ENCODE results near the gene CFAP57. TPM values are rescaled to one million over a fixed set of nuclear protein-coding genes. Genes with fewer than 3 reads are reported as not detected.

Gene CFAP57
- total and polyA plus RNA-seq, 2 experiments from 2014 or later: 0.10 to 0.46 TPM

DNA sequence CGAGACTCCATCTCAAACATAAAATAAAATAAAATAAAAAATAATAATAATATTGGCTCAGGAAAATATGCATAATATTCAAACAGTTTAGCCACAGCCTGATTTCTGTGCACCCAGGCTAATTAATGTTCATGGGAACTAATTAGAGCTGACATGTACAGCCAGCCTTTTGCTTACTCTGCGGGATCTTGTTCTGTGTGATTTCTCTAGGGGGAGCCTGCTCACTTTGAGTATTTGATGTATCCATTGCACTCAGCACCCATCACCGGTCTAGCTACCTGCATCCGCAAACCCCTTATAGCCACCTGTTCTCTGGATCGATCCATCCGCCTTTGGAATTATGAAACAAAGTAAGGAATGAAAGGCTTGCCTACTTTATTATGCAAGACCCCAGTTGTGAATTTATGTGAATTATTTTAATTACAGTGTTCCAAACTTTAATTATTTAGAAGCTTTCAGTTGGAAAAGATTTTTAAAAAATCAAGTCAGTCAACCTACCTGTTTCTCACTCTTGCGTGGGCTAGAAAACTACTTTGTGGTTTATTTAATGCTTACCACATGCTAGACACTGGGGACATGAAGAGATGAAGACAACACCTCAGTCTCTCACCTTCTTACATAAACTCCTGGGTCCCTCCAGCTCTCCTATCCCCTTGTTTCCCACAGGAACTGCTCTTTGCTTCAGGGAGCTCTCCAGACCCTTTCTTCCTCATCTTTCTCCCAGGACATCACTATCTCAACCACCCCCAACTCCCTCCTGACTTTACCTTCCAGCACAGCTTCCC lies 25.4 kb downstream of the CFAP57 start:
- Histone ChIP-seq H3K9me3 (ENCODE audit: low read depth) (no peaks in the 10 kb centered on the region), H3K4me2 (no peak overlapping the region), H3K27ac (no peak overlapping the region), H2AFZ (no peak overlapping the region), H3K4me1 (ENCODE audit: insufficient read depth) (no peaks in the 10 kb centered on the region), H4K20me1 (ENCODE audit: insufficient read depth, poor library complexity, severe bottlenecking) (no peaks in the 10 kb centered on the region), H3K9me2 (replicated peaks; ENCODE audit: insufficient read depth) (no peaks in the 10 kb centered on the region), H3K27me3 (no peaks in the 10 kb centered on the region), H3K79me2 (no peaks in the 10 kb centered on the region), H3K36me3 (replicated peaks; ENCODE audit: insufficient read depth, low read depth) (no peaks in the 10 kb centered on the region), H3K4me3 (no peak overlapping the region)
- WGBS (ENCODE audit: low lambda C conversion rate, missing lambda C conversion rate): 87% methylated on average over 7 of the region's 7 CpGs
- DNase-seq (ENCODE audit: low spot score): no peak
- TF ChIP-seq, protein P1, sequence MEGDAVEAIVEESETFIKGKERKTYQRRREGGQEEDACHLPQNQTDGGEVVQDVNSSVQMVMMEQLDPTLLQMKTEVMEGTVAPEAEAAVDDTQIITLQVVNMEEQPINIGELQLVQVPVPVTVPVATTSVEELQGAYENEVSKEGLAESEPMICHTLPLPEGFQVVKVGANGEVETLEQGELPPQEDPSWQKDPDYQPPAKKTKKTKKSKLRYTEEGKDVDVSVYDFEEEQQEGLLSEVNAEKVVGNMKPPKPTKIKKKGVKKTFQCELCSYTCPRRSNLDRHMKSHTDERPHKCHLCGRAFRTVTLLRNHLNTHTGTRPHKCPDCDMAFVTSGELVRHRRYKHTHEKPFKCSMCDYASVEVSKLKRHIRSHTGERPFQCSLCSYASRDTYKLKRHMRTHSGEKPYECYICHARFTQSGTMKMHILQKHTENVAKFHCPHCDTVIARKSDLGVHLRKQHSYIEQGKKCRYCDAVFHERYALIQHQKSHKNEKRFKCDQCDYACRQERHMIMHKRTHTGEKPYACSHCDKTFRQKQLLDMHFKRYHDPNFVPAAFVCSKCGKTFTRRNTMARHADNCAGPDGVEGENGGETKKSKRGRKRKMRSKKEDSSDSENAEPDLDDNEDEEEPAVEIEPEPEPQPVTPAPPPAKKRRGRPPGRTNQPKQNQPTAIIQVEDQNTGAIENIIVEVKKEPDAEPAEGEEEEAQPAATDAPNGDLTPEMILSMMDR (IDR thresholded peaks at IDR 0.05; ENCODE audit: poor library complexity): no peak
- no peak for TF ChIP-seq EZH2 (IDR thresholded peaks at IDR 0.05; ENCODE audit: borderline replicate concordance)
- no peak for TF ChIP-seq EZH2phosphoT487 (IDR thresholded peaks at IDR 0.05; ENCODE audit: low read depth, severe bottlenecking, unreplicated experiment)

DNA sequence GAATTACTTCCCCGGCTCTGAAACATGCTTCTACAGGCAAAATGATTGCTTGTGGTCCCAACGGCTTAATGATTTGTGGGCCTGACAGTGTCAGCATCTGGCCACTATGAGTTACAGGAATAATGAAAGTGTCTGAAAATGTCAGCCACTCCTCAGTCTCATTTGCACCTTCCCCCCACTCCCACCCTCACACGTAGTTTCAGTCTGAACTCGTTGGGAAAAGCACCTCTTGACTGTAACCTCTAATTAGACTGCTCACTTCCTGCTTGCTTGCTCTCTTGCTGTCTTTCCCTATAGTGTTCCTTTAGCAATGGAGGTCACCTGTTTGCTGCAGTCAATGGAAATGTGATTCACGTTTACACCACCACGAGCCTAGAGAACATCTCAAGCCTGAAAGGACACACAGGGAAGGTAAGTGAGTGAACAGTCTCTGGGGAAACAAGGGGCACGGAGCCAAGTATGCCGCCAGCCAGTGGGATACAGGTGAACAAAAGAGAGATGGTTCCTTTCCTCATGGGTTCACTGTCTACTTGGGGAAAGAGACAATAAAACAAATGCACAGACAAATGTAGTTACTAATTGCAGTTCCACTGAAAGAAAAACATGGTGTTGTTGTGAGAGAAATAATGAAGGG lies 27.1 kb downstream of the CFAP57 start:
- H3K79me2 ChIP-seq: no peaks in the 10 kb centered on the region
- peaks cover 5% of the 10 kb centered on the region for H3K9me3 ChIP-seq (ENCODE audit: low read depth)
- no peaks in the 10 kb centered on the region for H3K36me3 ChIP-seq (replicated peaks; ENCODE audit: insufficient read depth, low read depth)
- H3K4me1 ChIP-seq (ENCODE audit: insufficient read depth): no peaks in the 10 kb centered on the region
- no peaks in the 10 kb centered on the region for H3K9me2 ChIP-seq (replicated peaks; ENCODE audit: insufficient read depth)
- H2AFZ ChIP-seq: no peak overlapping the region
- no peak overlapping the region for H3K4me3 ChIP-seq
- TF ChIP-seq, protein P1 (IDR thresholded peaks at IDR 0.05; ENCODE audit: poor library complexity): no peak
- TF ChIP-seq EZH2phosphoT487 (IDR thresholded peaks at IDR 0.05; ENCODE audit: low read depth, severe bottlenecking, unreplicated experiment) (no peak), EZH2 (IDR thresholded peaks at IDR 0.05; ENCODE audit: borderline replicate concordance) (no peak)
- H4K20me1 ChIP-seq (ENCODE audit: insufficient read depth, poor library complexity, severe bottlenecking): no peaks in the 10 kb centered on the region
- DNase-seq (ENCODE audit: low spot score): no peak
- no peak overlapping the region for H3K27ac ChIP-seq
- no peaks in the 10 kb centered on the region for H3K27me3 ChIP-seq
- WGBS (ENCODE audit: low lambda C conversion rate, missing lambda C conversion rate): 72% methylated on average over 8 of the region's 8 CpGs
- H3K4me2 ChIP-seq: no peak overlapping the region

DNA sequence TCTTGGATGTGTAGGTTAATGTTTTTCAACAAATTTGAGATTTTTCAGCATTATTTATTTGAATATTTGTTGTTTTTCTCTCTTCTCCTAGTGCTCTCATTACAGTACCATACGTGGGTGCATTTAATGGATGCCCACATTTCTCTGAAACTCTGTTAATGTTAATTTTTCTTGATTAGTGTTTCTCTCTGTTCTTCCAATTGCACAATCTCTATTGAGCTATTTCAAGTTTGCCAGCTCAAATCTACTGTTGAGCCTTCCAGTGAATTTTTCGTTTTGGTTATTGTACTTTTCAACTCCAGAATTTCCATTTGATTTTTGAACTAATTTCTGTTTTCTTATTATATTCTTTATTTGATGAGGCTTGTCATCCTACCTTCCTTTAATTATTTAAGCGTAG lies 31.7 kb downstream of the CFAP57 start:
- no peaks in the 10 kb centered on the region for H3K27me3 ChIP-seq
- no peak for DNase-seq (ENCODE audit: low spot score)
- no peak overlapping the region for H3K4me3 ChIP-seq
- peaks cover 6% of the 10 kb centered on the region for H3K9me3 ChIP-seq (ENCODE audit: low read depth)
- no peaks in the 10 kb centered on the region for H3K9me2 ChIP-seq (replicated peaks; ENCODE audit: insufficient read depth)
- no peak overlapping the region for H3K4me2 ChIP-seq
- no peak overlapping the region for H3K27ac ChIP-seq
- H2AFZ ChIP-seq: no peak overlapping the region
- H3K4me1 ChIP-seq (ENCODE audit: insufficient read depth): peaks cover 25% of the 10 kb centered on the region
- no peaks in the 10 kb centered on the region for H3K36me3 ChIP-seq (replicated peaks; ENCODE audit: insufficient read depth, low read depth)
- TF ChIP-seq EZH2phosphoT487 (IDR thresholded peaks at IDR 0.05; ENCODE audit: low read depth, severe bottlenecking, unreplicated experiment) (no peak), EZH2 (IDR thresholded peaks at IDR 0.05; ENCODE audit: borderline replicate concordance) (no peak)
- TF ChIP-seq, protein P1 (IDR thresholded peaks at IDR 0.05; ENCODE audit: poor library complexity): no peak
- 95% methylated on average over 3 of the region's 3 CpGs for WGBS (ENCODE audit: low lambda C conversion rate, missing lambda C conversion rate)
- H3K79me2 ChIP-seq: no peaks in the 10 kb centered on the region
- no peaks in the 10 kb centered on the region for H4K20me1 ChIP-seq (ENCODE audit: insufficient read depth, poor library complexity, severe bottlenecking)
